Lower leg skin (tissue), 4 donors: ENCODE measurements around the gene SLC6A13. TPM values are rescaled to one million over a fixed set of nuclear protein-coding genes. Genes with fewer than 3 reads are reported as not detected.

Experiments
- DNase-seq, 2 donors: peaks; one replicate each; pipeline ENCODE4 v3.0.0-alpha.2; 2019; ENCODE audit warnings: low spot score in 2 of 2
- H3K4me3 ChIP-seq: fragments of 200-600 bp; sonication (generic); 2 replicates; pipeline ENCODE4 v1.5.1; 2017; ENCODE audit warnings: mild to moderate bottlenecking, low read depth; ENCODE audit not compliant: poor library complexity, severe bottlenecking
- CTCF ChIP-seq, 3 donors: fragments of 450-650 bp; IDR thresholded peaks; one replicate each; pipeline ENCODE4 v1.5.1; 2016; ENCODE audit warnings: antibody characterized with exemption in 3 of 3, mild to moderate bottlenecking in 3 of 3, moderate library complexity in 2 of 3
- POLR2A ChIP-seq, 2 donors: fragments of 450-650 bp; IDR thresholded peaks; one replicate each; pipeline ENCODE4 v1.6.1; 2016 to 2017; ENCODE audit warnings: antibody characterized with exemption in 2 of 2, mild to moderate bottlenecking in 1 of 2, moderate library complexity in 1 of 2
- WGBS, 2 donors: methylation state at CpG; one replicate each; pipeline ENCODE4 v1.1.5; 2018; 5-methylcytosine and 5-hydroxymethylcytosine counted together
- intact Hi-C: fragments of 100-400 bp; cut with DNase I; formaldehyde crosslinking; loops from one replicate; pipeline ENCODE4 v1.15.0; 2023; ENCODE audit warnings: low total_unique reads
- total RNA-seq, 4 donors: library from RNA; depleted of rRNA; stranded (reverse); fragments of >200 nt; gene quantifications; one replicate each; pipeline ENCODE4 v1.1.0, GENCODE V29; 2016

SLC6A13 gene
- total RNA-seq, 4 donors from 2014 or later = not detected

GRCh38 chr12:211639-212414 is 50.8 kb downstream of the SLC6A13 start:
- WGBS, 2 donors = 85 to 87% methylated on average over 16 of the region's 16 CpGs
- no peak for DNase-seq
- no peak overlapping the region for H3K4me3 ChIP-seq
- TF ChIP-seq CTCF (IDR thresholded peaks at IDR 0.05) = no peak
- TF ChIP-seq POLR2A (IDR thresholded peaks at IDR 0.05) = no peak
- intact Hi-C loops = no loop called here

GRCh38 chr12:211142-211465 is 51.5 kb downstream of the SLC6A13 start:
- no peak for DNase-seq
- H3K4me3 ChIP-seq = no peak overlapping the region
- intact Hi-C loops = no loop called here
- TF ChIP-seq CTCF (IDR thresholded peaks at IDR 0.05) (no peak), POLR2A (IDR thresholded peaks at IDR 0.05) (no peak)
- 75 to 80% methylated on average over 3 of the region's 3 CpGs for WGBS, 2 donors

- no peak for DNase-seq
- H3K4me3 ChIP-seq = no peak overlapping the region
- intact Hi-C loops = no loop called here
- TF ChIP-seq POLR2A (IDR thresholded peaks at IDR 0.05) = no peak
- TF ChIP-seq CTCF (IDR thresholded peaks at IDR 0.05) = peak in 1 of 3 donors; percentile 90
- 65 to 68% methylated on average over 16 of the region's 16 CpGs for WGBS, 2 donors
Observed at GRCh38 chr12:210277-211141, 52.1 kb downstream of the SLC6A13 start.

DNA sequence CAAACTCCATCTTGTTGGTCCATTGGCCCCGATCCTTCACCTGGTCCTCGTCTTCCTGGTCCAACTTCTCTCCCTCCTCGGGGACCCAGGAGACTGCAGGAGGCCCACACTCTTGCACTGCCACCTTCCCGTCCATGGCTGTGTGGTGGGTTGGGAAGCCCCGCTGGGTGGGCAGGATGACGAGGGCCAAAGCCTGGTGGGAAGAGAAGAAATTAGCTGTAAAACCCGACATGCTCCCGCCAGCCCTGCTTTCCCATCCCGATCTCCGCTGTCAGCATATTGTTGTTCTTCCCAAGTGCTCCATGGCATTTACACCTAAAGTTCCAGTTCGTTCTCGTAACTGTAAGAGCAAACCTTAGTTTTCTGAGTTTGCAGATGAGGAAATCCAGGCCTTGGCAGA is 52.8 kb downstream of the SLC6A13 start:
- no peak overlapping the region for H3K4me3 ChIP-seq
- 90 to 91% methylated on average over 12 of the region's 12 CpGs for WGBS, 2 donors
- TF ChIP-seq POLR2A (IDR thresholded peaks at IDR 0.05) (no peak), CTCF (IDR thresholded peaks at IDR 0.05) (no peak)
- intact Hi-C loops = no loop called here
- DNase-seq = no peak

DNA sequence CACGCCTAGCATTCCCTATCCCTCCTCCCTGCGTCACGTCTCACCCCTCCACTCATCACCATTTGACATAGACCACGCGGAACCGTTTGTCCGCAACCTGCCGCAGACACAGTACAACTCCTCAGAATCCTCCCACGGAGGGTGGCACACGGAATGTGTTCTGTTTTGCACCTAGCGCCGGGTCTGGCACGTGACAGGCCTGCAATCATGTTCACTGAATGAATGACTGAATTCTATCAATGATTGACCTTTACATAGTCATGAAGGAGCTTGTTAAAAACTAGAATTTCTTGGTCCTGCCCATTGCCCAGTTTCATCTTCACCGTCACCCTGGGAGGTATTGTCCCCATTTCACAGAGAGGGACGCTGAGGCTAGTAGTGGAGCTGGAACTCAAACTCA is 53.4 kb downstream of the SLC6A13 start:
- TF ChIP-seq CTCF (IDR thresholded peaks at IDR 0.05) (no peak), POLR2A (IDR thresholded peaks at IDR 0.05) (no peak)
- no peak for DNase-seq
- intact Hi-C loops = no loop called here
- WGBS, 2 donors = 87 to 90% methylated on average over 14 to 15 of the region's 15 CpGs
- H3K4me3 ChIP-seq = no peak overlapping the region
